Dendritic cell treated with granulocyte-macrophage colony-stimulating factor and Interleukin-4, amounts not matched to agents 40 ng/mL and 50 ng/mL, for 4 days (primary cell): ENCODE measurements around the gene SH3BP2.

Experiments used
- H3K27ac Mint-ChIP-seq: one replicate; pipeline ENCODE4 v1.8.0; 2022; ENCODE audit warnings: mild to moderate bottlenecking, mixed read lengths
- H3K27me3 Mint-ChIP-seq: one replicate; pipeline ENCODE4 v1.8.0; 2022; ENCODE audit warnings: mild to moderate bottlenecking, mixed read lengths
- H3K36me3 Mint-ChIP-seq: one replicate; pipeline ENCODE4 v1.8.0; 2022; ENCODE audit warnings: low read depth, mixed read lengths
- H3K4me1 Mint-ChIP-seq: one replicate; pipeline ENCODE4 v1.8.0; 2022; ENCODE audit warnings: low read depth, mixed read lengths
- H3K4me3 Mint-ChIP-seq: one replicate; pipeline ENCODE4 v1.8.0; 2022; ENCODE audit warnings: mild to moderate bottlenecking, moderate library complexity, mixed read lengths
- H3K9me3 Mint-ChIP-seq: one replicate; pipeline ENCODE4 v1.8.0; 2022; ENCODE audit warnings: mixed read lengths
- intact Hi-C: fragments of 100-400 bp; cut with micrococcal nuclease; formaldehyde crosslinking; loops from one replicate; pipeline ENCODE4 v1.15.0; 2022

The SH3BP2 gene

GRCh38 chr4:2820216-2820982 is 27.5 kb downstream of the SH3BP2 start:
- Mint-ChIP-seq H3K4me3 (no peak overlapping the region), H3K27ac (no peak overlapping the region), H3K9me3 (no peaks in the 10 kb centered on the region), H3K36me3 (peaks cover 94% of the 10 kb centered on the region), H3K27me3 (no peaks in the 10 kb centered on the region), H3K4me1 (peaks cover 59% of the 10 kb centered on the region)
- intact Hi-C loops = no loop called here

- no peak overlapping the region for H3K4me3 Mint-ChIP-seq
- H3K4me1 Mint-ChIP-seq = peaks cover 49% of the 10 kb centered on the region
- H3K27ac Mint-ChIP-seq = peak overlapping the region; percentile 46
- peaks cover 94% of the 10 kb centered on the region for H3K36me3 Mint-ChIP-seq
- intact Hi-C loops = no loop called here
- no peaks in the 10 kb centered on the region for H3K27me3 Mint-ChIP-seq
- H3K9me3 Mint-ChIP-seq = no peaks in the 10 kb centered on the region
Observed at GRCh38 chr4:2822461-2823300, 29.8 kb downstream of the SH3BP2 start.

GRCh38 chr4:2823301-2823670 is 30.4 kb downstream of the SH3BP2 start:
- intact Hi-C loops = no loop called here
- Mint-ChIP-seq H3K27ac (peak overlapping the region; percentile 13), H3K4me3 (no peak overlapping the region), H3K9me3 (no peaks in the 10 kb centered on the region), H3K27me3 (no peaks in the 10 kb centered on the region), H3K36me3 (peaks cover 97% of the 10 kb centered on the region), H3K4me1 (peaks cover 47% of the 10 kb centered on the region)

- intact Hi-C loops = no loop called here
- Mint-ChIP-seq H3K36me3 (peaks cover 100% of the 10 kb centered on the region), H3K27me3 (no peaks in the 10 kb centered on the region), H3K9me3 (no peaks in the 10 kb centered on the region), H3K4me3 (no peak overlapping the region), H3K4me1 (peaks cover 47% of the 10 kb centered on the region), H3K27ac (peak overlapping the region; percentile 13)
Observed at GRCh38 chr4:2823671-2824328, 30.9 kb downstream of the SH3BP2 start.

- intact Hi-C loops = no loop called here
- no peaks in the 10 kb centered on the region for H3K9me3 Mint-ChIP-seq
- H3K4me1 Mint-ChIP-seq = peaks cover 45% of the 10 kb centered on the region
- peaks cover 100% of the 10 kb centered on the region for H3K36me3 Mint-ChIP-seq
- no peak overlapping the region for H3K27ac Mint-ChIP-seq
- H3K27me3 Mint-ChIP-seq = no peaks in the 10 kb centered on the region
- H3K4me3 Mint-ChIP-seq = no peak overlapping the region
Observed at GRCh38 chr4:2824329-2824835, 31.5 kb downstream of the SH3BP2 start.

- intact Hi-C loops = no loop called here
- H3K4me1 Mint-ChIP-seq = peaks cover 40% of the 10 kb centered on the region
- H3K4me3 Mint-ChIP-seq = no peak overlapping the region
- peaks cover 100% of the 10 kb centered on the region for H3K36me3 Mint-ChIP-seq
- H3K27me3 Mint-ChIP-seq = no peaks in the 10 kb centered on the region
- no peak overlapping the region for H3K27ac Mint-ChIP-seq
- H3K9me3 Mint-ChIP-seq = no peaks in the 10 kb centered on the region
Observed at GRCh38 chr4:2824836-2825381, 32.0 kb downstream of the SH3BP2 start.

GRCh38 chr4:2825740-2826139 is 32.9 kb downstream of the SH3BP2 start:
- peaks cover 32% of the 10 kb centered on the region for H3K4me1 Mint-ChIP-seq
- H3K27me3 Mint-ChIP-seq = no peaks in the 10 kb centered on the region
- intact Hi-C loops = no loop called here
- no peak overlapping the region for H3K4me3 Mint-ChIP-seq
- H3K9me3 Mint-ChIP-seq = no peaks in the 10 kb centered on the region
- H3K27ac Mint-ChIP-seq = no peak overlapping the region
- H3K36me3 Mint-ChIP-seq = peaks cover 100% of the 10 kb centered on the region

- Mint-ChIP-seq H3K27ac (no peak overlapping the region), H3K4me1 (peaks cover 34% of the 10 kb centered on the region), H3K9me3 (no peaks in the 10 kb centered on the region), H3K27me3 (no peaks in the 10 kb centered on the region), H3K4me3 (no peak overlapping the region), H3K36me3 (peaks cover 100% of the 10 kb centered on the region)
- intact Hi-C loops = no loop called here
Observed at GRCh38 chr4:2827071-2827873, 34.4 kb downstream of the SH3BP2 start.

GRCh38 chr4:2827874-2828751 is 35.2 kb downstream of the SH3BP2 start:
- peaks cover 34% of the 10 kb centered on the region for H3K4me1 Mint-ChIP-seq
- intact Hi-C loops = no loop called here
- no peaks in the 10 kb centered on the region for H3K27me3 Mint-ChIP-seq
- no peaks in the 10 kb centered on the region for H3K9me3 Mint-ChIP-seq
- H3K4me3 Mint-ChIP-seq = no peak overlapping the region
- peaks cover 100% of the 10 kb centered on the region for H3K36me3 Mint-ChIP-seq
- H3K27ac Mint-ChIP-seq = no peak overlapping the region

- H3K36me3 Mint-ChIP-seq = peaks cover 100% of the 10 kb centered on the region
Observed at GRCh38 chr4:2828758-2829181, 35.9 kb downstream of the SH3BP2 start.

GRCh38 chr4:2829321-2829932 is 36.5 kb downstream of the SH3BP2 start:
- intact Hi-C loops = no loop called here
- H3K4me1 Mint-ChIP-seq = peaks cover 40% of the 10 kb centered on the region
- no peak overlapping the region for H3K4me3 Mint-ChIP-seq
- no peaks in the 10 kb centered on the region for H3K27me3 Mint-ChIP-seq
- no peak overlapping the region for H3K27ac Mint-ChIP-seq
- peaks cover 100% of the 10 kb centered on the region for H3K36me3 Mint-ChIP-seq
- H3K9me3 Mint-ChIP-seq = no peaks in the 10 kb centered on the region

More at GRCh38 chr4:2828758-2829181, 35.9 kb downstream of the SH3BP2 start:
- no peaks in the 10 kb centered on the region for H3K9me3 Mint-ChIP-seq
- no peaks in the 10 kb centered on the region for H3K27me3 Mint-ChIP-seq
- no peak overlapping the region for H3K4me3 Mint-ChIP-seq
- intact Hi-C loops = no loop called here
- H3K27ac Mint-ChIP-seq = no peak overlapping the region
- peaks cover 34% of the 10 kb centered on the region for H3K4me1 Mint-ChIP-seq

GRCh38 chr4:2829933-2830451 is 37.1 kb downstream of the SH3BP2 start:
- intact Hi-C loops = no loop called here
- Mint-ChIP-seq H3K4me1 (peaks cover 46% of the 10 kb centered on the region), H3K9me3 (no peaks in the 10 kb centered on the region), H3K27ac (no peak overlapping the region), H3K4me3 (no peak overlapping the region), H3K27me3 (no peaks in the 10 kb centered on the region), H3K36me3 (peaks cover 100% of the 10 kb centered on the region)
